HG03575 (cell line): ENCODE results near the gene SYNE2.

Source experiments
- ATAC-seq: cut with Tn5 transposase; IDR thresholded peaks from one replicate; pipeline ENCODE4 v1.9.1; 2021; ENCODE audit not compliant: unreplicated experiment, insufficient number of reproducible peaks, low FRiP score; ENCODE audit errors: extremely low read depth

SYNE2 gene

GRCh38 chr14:63901434-63902085, 48.8 kb downstream of the SYNE2 start:
- ATAC-seq, result no peak

GRCh38 chr14:63902375-63902976, 49.7 kb downstream of the SYNE2 start:
- no peak for ATAC-seq

GRCh38 chr14:63904724-63905123, 51.9 kb downstream of the SYNE2 start:
- ATAC-seq, result no peak

- ATAC-seq, result no peak
Observed at GRCh38 chr14:63905370-63905769, 52.6 kb downstream of the SYNE2 start.

DNA sequence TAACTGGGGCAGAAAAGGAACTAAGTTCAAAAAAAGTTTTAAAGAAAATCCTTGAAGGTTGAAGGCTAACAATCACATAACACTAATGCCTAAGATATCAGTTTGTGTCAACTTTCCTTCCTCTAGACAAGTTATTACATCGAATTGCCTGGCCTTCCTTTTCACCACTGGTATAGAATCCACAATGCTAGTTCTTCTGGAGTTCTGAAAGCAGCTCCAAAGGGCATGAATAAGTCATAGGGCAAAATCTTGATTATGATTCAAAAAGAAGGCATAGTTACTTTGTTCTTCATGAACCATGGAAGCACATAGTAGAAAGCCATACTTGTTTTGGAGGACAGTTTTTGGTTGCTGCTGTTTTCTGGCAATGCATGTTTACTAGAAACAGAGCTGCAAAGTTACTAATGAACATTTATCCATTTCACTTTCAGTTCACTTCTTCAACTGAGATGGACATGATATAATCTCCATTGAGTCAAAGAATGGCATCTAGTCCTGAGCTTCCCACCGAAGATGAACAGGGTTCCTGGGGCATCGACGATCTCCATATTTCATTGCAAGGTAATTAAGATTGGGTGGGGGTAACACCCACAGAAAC, 56.0 kb downstream of the SYNE2 start:
- no peak for ATAC-seq

- ATAC-seq, result no peak
Observed at GRCh38 chr14:63909984-63910383, 57.2 kb downstream of the SYNE2 start.

DNA sequence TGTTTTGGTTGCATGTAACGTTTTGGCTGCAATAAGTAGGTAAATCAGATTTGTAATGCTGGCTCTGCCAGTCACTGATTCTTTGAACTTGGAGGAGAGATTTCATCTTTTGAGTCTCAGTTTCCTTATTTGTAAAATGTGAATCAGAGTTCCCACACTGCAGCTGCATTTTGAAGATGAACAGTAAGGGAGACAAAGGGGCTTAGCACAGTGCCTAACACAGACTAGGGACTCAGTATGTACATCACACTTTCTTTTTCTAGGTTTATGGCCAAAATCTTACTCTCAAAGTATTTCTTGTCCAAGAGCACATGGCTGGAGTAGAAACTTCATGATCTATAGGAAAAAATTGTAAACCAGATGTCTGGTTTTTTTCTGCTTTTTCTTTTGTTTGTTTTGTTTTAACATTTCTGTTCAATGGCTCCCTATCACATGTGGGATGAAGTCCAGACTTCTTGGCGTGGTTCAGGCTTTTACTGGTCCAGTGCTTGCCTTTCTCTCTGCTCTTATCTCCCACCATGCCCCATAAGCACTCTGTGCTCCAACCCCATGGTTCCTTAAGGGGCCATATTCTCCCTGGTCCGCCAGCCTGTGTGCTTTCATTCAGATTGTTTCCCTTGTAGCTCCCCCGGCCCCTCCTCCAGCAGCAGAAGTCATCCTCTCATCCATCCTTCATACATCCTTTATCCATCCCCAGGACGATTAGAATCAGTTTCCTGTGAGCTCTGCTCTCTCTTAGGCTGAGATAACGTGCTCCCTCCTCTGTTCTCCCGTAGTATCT, 58.0 kb downstream of the SYNE2 start:
- no peak for ATAC-seq

DNA sequence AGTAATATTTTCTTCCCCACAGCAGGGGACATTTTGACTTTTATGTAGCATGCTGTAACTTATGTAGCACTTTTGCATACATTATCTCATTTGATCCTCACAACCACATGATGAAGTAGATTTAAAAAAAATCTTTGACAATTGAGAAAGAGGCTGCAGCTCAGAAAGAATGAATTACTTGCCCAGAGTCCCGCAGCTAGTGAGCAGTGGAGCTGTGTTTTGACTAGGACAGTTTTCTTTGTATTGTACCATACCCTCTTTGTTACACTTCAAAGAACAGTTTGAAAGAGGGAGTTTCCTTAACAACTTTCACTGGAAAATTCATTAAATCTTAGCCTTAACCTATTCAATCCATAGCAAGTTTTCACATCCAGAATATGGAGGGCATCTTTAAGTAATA, 58.6 kb downstream of the SYNE2 start:
- ATAC-seq, result no peak

DNA sequence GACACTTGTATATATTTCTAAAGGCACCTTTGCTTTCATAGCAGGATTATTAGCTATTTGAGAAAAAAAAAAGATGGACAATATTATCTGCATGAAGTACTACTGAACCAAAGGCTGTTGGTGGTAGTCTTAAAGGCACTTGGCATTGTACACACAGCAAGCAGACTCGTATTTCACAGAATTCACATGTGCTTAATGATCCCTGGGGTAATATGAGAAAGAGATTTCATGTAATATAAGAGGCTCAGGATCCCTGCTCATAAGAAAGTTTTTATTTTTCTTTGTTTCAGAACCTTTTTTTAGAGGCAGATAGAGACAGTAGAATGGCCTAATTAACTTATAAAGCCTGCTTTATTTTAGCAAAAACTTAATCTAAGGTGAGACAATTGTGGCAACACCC, 59.5 kb downstream of the SYNE2 start:
- no peak for ATAC-seq

GRCh38 chr14:63918411-63918810, 65.6 kb downstream of the SYNE2 start:
- no peak for ATAC-seq

DNA sequence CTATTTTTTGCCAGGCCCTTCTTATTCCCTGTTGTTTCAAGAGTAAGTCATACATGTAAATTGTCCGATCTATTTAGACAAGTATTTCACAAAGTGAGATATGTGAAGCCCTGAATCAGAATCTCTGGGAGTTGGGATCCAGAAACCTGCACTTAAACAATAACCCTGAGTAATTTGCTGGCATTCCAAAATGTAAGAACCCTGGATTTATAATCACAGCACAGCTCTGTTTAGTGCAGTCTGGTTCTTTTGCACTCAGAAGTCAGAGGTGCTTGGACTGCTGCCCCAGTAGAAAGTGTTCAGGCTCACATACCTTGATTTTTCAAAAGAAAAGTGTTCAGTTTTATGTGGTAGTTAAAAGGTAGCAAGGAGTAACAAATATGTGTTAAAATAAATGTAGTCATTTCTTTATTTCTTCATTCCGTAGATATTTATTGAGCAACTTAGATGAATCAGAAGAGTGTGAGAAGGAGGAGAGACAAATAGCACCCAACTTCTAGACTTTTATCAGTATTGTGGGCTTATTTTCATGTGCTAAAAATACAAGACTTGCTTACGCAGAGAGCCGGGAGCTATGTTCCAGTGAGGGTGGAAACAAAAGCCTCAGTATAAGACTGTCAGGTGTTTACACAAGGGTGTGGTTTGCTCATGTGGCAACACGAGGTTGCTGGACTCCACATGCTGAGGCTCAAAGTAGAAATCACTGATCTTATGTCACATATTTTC, 70.1 kb downstream of the SYNE2 start:
- ATAC-seq, result no peak

- no peak for ATAC-seq
Observed at GRCh38 chr14:63923422-63923752, 70.6 kb downstream of the SYNE2 start.

DNA sequence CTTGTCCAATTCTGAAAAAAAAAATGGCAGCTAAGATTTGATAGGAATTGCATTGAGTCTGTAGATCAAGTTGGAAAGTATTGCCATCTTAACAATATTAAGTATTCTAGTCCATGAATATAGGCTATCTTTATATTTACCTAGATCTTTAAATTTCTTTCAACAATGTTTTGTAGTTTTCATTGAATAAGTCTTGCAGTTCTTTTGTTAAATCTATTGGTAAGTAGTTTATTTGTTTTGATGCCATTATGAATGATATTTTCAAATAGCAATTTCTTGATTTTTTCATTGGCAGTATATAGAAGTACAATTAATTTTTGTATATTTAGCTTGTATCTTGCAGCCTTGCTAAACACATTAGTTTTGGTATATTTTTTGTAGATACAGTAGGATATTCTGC, 71.6 kb downstream of the SYNE2 start:
- ATAC-seq, result no peak

DNA sequence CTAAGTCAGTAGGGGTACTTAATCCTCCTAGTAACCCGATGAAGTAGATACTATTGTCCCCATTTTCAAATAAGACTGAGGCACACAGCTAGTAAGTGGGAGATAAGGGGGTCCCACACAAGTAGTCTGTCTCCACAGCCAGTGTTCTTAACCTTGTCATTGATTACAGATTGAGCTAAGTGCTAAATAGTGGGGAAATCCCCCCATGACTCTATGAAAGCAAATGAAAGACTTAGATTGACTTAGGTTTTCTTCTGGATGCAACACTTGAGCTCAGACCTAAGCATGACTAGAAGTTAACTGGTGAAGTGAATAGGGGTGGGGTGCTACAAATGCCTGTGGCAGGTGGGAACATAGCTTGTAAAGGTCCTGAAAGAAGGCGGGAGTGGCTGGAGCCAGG, 73.8 kb downstream of the SYNE2 start:
- no peak for ATAC-seq

DNA sequence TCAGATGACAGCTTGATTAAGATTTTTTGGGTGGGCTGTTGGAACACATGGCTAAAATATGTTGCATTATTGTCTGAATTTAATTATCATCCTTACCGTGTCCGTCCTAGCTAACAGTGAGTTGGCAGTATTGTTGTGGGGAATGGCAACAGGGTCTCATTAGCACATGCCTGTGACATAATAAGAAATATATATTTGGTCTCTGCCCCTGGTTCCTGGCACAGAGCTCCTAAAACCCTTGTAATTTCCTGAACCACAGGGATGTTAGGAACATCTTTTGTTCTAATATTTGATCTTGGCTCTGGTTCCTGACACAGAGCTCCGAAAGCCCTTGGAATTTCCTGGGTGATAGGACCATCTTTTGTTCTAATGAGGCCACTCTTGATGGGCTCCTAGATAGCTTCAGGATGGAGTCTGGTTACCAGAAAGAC, 76.0 kb downstream of the SYNE2 start:
- no peak for ATAC-seq

GRCh38 chr14:63933110-63933509, 80.3 kb downstream of the SYNE2 start:
- no peak for ATAC-seq

DNA sequence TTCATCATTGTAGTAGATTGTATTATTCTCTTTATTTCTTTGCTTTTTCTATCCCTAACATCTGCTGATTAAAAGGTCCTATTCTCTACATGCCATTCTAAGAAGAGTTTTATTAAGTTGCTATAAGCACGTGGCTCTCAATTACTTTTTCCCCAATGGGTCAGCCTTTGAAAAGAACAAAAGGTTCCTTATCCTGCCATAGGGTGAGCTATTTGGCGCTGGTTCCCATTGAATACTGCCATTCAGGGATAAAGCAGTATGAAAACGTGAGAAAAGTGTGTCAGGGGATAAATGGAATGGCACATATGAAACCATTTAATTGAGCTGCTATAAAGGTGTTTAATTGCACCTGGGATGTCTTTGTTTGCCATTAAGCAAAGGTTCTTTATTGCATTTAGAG, 80.9 kb downstream of the SYNE2 start:
- ATAC-seq, result no peak

- no peak for ATAC-seq
Observed at GRCh38 chr14:63938198-63939005, 85.6 kb downstream of the SYNE2 start.

DNA sequence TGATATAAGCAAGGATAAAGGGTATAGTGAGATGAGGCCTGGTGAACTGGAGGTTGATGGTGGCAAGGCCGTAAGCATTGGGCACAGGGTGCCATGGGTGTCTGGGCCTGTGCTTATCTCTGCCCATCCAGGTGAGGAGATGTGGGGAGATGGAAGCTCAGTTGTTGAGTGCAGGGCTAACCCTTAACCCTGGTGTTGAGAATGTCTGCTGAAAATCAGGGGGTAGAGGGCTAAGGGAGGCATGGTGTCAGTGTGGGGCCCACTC, 86.1 kb downstream of the SYNE2 start:
- ATAC-seq, result no peak
